Mucosa of descending colon (tissue), 3 donors: ENCODE data around the gene BCL11A. TPM values are rescaled to one million over a fixed set of nuclear protein-coding genes. Genes with fewer than 3 reads are reported as not detected.

Experiments used
- ATAC-seq: fragments of 200-7000 bp; cut with Tn5 transposase; one replicate; pipeline ENCODE4 v1.9.1; 2020; ENCODE audit warnings: mild to moderate bottlenecking, moderate library complexity
- DNase-seq, 3 donors: peaks; one replicate each; pipeline ENCODE4 v3.0.0-alpha.2; 2020
- H3K36me3 ChIP-seq: fragments of 200-600 bp; one replicate; pipeline ENCODE4 v1.8.0; 2021; ENCODE audit warnings: low read depth, mild to moderate bottlenecking
- H3K4me1 ChIP-seq: fragments of 200-600 bp; one replicate; pipeline ENCODE4 v1.8.0; 2021; ENCODE audit warnings: low read depth, mild to moderate bottlenecking
- H3K4me3 ChIP-seq: fragments of 200-600 bp; one replicate; pipeline ENCODE4 v1.8.0; 2021; ENCODE audit warnings: mild to moderate bottlenecking
- H3K9me3 ChIP-seq: fragments of 200-600 bp; one replicate; pipeline ENCODE4 v1.8.0; 2021; ENCODE audit warnings: mild to moderate bottlenecking
- intact Hi-C, 2 donors: fragments of 100-400 bp; cut with DNase I in 1 of 2; cut with micrococcal nuclease in 1 of 2; formaldehyde crosslinking; loops; one replicate each; pipeline versions ENCODE4 v1.11.0 to v1.11.1; 2022; cut with DNase I, micrococcal nuclease
- total RNA-seq, 3 donors: library from RNA; stranded (reverse); fragmentation: NEBNext Ultra II Directional in 2 of 3; extraction: Animal tissue kit (Norgen Biotek cat#: 25700) in 2 of 3; gene quantifications; one replicate each; pipeline versions ENCODE4 v1.2.1 to v1.2.4, GENCODE V29; 2021 to 2023
- TF ChIP-seq, protein P1 (sequence below): fragments of 200-600 bp; IDR thresholded peaks from one replicate; pipeline ENCODE4 v1.8.0; 2022; ENCODE audit warnings: antibody characterized with exemption, mild to moderate bottlenecking
- donor health status: DM: no; HTN: no; CAD: no; lungs with moderate emphysema.
- donor health status: DM: no; HTN: no; CAD: no.
- donor health status: DM: no; HTN: yes; CAD: no.

The BCL11A gene
- total RNA-seq, 3 donors from 2014 or later: 22.8 to 59.6 (median 40.7) TPM

DNA sequence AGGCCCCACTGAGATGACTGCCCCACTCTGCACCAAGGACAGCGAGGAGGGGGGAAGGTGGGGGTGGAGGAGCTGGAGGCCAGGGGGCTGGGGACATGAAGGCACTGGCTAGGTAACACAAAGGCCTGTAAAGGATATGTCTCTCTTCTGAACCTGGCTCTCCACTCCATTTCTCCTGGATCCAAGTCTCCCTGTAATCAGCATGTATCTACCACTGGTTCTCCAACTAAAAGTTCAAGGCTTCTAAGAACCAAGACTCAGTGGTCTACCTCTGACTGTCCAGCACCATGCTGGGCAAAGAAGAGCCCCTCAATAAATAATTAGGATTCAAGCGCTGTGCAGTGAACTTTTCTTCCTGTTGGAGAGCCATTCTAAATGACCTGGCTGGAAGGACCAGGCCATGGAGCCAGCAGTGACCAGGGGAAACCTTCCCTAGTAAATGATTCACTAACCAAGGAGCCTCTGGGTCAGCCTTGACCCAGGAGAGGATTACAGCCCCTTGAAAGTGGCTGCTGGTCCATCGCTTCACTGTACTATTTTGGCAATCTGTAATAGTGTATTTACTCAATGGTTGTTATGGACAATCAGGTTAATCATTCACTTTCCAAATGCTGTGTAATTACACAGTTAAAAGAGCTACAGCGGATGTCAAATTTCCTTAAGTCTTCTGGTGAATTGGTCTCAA lies 73.2 kb downstream of the BCL11A start:
- Histone ChIP-seq H3K4me3 (no peak overlapping the region), H3K36me3 (no peaks in the 10 kb centered on the region), H3K9me3 (no peaks in the 10 kb centered on the region), H3K4me1 (peaks cover 31% of the 10 kb centered on the region)
- TF ChIP-seq, protein P1, sequence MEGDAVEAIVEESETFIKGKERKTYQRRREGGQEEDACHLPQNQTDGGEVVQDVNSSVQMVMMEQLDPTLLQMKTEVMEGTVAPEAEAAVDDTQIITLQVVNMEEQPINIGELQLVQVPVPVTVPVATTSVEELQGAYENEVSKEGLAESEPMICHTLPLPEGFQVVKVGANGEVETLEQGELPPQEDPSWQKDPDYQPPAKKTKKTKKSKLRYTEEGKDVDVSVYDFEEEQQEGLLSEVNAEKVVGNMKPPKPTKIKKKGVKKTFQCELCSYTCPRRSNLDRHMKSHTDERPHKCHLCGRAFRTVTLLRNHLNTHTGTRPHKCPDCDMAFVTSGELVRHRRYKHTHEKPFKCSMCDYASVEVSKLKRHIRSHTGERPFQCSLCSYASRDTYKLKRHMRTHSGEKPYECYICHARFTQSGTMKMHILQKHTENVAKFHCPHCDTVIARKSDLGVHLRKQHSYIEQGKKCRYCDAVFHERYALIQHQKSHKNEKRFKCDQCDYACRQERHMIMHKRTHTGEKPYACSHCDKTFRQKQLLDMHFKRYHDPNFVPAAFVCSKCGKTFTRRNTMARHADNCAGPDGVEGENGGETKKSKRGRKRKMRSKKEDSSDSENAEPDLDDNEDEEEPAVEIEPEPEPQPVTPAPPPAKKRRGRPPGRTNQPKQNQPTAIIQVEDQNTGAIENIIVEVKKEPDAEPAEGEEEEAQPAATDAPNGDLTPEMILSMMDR: no peak
- ATAC-seq (peak; percentile 75), DNase-seq (peak in 1 of 3 donors; percentile 62)
- intact Hi-C loops: no loop called here

GRCh38 chr2:60479226-60480088 lies 74.0 kb downstream of the BCL11A start:
- intact Hi-C loops: no loop called here
- DNase-seq: peak in 1 of 3 donors; percentile 51
- Histone ChIP-seq H3K36me3 (no peaks in the 10 kb centered on the region), H3K4me1 (peaks cover 31% of the 10 kb centered on the region), H3K9me3 (no peaks in the 10 kb centered on the region), H3K4me3 (no peak overlapping the region)
- peak; percentile 54 for ATAC-seq
- TF ChIP-seq, protein P1: no peak

GRCh38 chr2:60478660-60479059 lies 74.8 kb downstream of the BCL11A start:
- no peak overlapping the region for H3K4me3 ChIP-seq
- no peak for ATAC-seq
- intact Hi-C loops: no loop called here
- H3K36me3 ChIP-seq: no peaks in the 10 kb centered on the region
- TF ChIP-seq, protein P1: no peak
- no peaks in the 10 kb centered on the region for H3K9me3 ChIP-seq
- peaks cover 31% of the 10 kb centered on the region for H3K4me1 ChIP-seq
- DNase-seq: no peak

DNA sequence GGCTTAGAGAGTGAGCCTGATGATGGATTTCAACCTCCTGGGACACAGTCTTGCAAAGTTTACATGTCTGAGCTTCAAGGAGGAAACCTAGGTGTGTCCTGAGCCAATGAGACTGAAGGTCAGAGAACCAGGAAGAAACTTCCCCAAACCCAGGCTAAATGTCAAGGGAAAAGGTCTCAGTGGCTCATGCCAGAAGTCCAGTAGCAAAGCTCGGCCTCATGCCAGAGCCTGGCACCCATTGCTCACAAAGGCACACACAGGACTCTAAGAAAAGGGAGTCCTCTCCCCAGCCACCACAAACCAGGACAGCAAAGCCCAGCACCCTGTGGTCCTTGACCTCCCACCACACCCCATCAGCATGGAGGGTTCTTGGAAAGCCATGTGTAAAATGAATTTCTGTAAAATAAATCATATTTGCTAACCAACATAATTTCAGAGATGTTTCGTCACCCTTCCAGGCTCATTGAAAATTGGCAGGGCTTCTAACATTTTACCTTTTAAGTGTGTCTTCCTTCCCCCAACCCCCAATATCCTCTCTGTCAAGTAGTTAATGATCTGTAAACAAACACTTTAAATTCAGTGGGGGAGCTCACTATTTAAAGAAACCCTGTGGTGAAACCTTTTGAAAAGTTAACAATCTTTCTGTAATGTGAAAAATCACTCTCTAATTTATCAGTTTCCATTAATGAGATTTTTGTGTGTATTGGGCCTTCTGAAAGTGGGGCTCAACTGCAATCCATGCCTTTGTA lies 77.1 kb downstream of the BCL11A start:
- peak in 2 of 3 donors; percentile 55 to 61 for DNase-seq
- intact Hi-C loops: no loop called here
- H3K9me3 ChIP-seq: no peaks in the 10 kb centered on the region
- TF ChIP-seq, protein P1: no peak
- H3K4me3 ChIP-seq: no peak overlapping the region
- peaks cover 24% of the 10 kb centered on the region for H3K4me1 ChIP-seq
- ATAC-seq: peak; percentile 54
- H3K36me3 ChIP-seq: no peaks in the 10 kb centered on the region

GRCh38 chr2:60475123-60475830 lies 78.2 kb downstream of the BCL11A start:
- Histone ChIP-seq H3K4me1 (peaks cover 15% of the 10 kb centered on the region), H3K4me3 (no peak overlapping the region), H3K36me3 (no peaks in the 10 kb centered on the region), H3K9me3 (no peaks in the 10 kb centered on the region)
- intact Hi-C loops: no loop called here
- ATAC-seq (no peak), DNase-seq (no peak)
- TF ChIP-seq, protein P1: no peak
